Endothelial cell of umbilical vein (primary cell): ENCODE results near the gene CAPN5. TPM values are rescaled to one million over a fixed set of nuclear protein-coding genes. Genes with fewer than 3 reads are reported as not detected.

Source experiments
- BruUV-seq: library from RNA; stranded (reverse); fragments of 400-500 nt; replicated peaks from 2 replicates; lab custom pipeline; 2021; lab: Mats Ljungman, UMichigan
- CTCF ChIA-PET: fragments of 300-600, 350-600 bp; sonication (Branson Sonifier 250); formaldehyde crosslinking; loops from one replicate; lab custom pipeline; 2021; ENCODE audit warnings: antibody characterized with exemption, inconsistent platforms; lab: Charles Lee
- POLR2A ChIA-PET: fragments of 300-600, 350-600 bp; sonication (Branson Sonifier 250); formaldehyde crosslinking; loops from one replicate; lab custom pipeline; 2021; ENCODE audit warnings: antibody characterized with exemption, inconsistent platforms; lab: Charles Lee
- DNase-seq: peaks from one replicate; pipeline ENCODE4 v3.0.0-alpha.2; 2011; ENCODE audit warnings: low read depth, low spot score
- FAIRE-seq: peaks from 2 replicates; lab custom pipeline; 2011; peaks lifted over from hg19 to GRCh38; lab: Jason Lieb, UNC
- H2AFZ ChIP-seq: 2 replicates; pipeline ENCODE4 v1.6.0; 2012; ENCODE audit warnings: low read depth, low read length, control low read depth, inconsistent platforms
- H3K27ac ChIP-seq: 2 replicates; pipeline ENCODE4 v1.5.1; 2011; ENCODE audit warnings: low read depth, mild to moderate bottlenecking, control low read depth, low read length, moderate library complexity; ENCODE audit not compliant: insufficient read depth
- H3K27me3 ChIP-seq, 2 experiments: 2 replicates each; pipeline versions ENCODE4 v1.6.0 to v1.6.1; 2011; ENCODE audit warnings: low read length in 2 of 2, mixed read lengths in 1 of 2; ENCODE audit not compliant: control insufficient read depth in 2 of 2, insufficient read depth in 2 of 2
- H3K36me3 ChIP-seq, 2 experiments: 2 replicates in 1 of 2; 3 replicates in 1 of 2; pipeline ENCODE4 v1.5.1; 2011; ENCODE audit warnings: low read length in 2 of 2, mild to moderate bottlenecking in 1 of 2, moderate library complexity in 1 of 2; ENCODE audit not compliant: control insufficient read depth in 2 of 2, insufficient read depth in 2 of 2; ENCODE audit errors: extremely low read depth in 1 of 2
- H3K4me1 ChIP-seq: 3 replicates; pipeline ENCODE4 v1.5.1; 2011; ENCODE audit warnings: mild to moderate bottlenecking, low read length; ENCODE audit not compliant: control insufficient read depth, insufficient read depth; ENCODE audit errors: extremely low read depth
- H3K4me2 ChIP-seq: 2 replicates; pipeline ENCODE4 v1.6.1; 2011; ENCODE audit warnings: low read length, control low read depth, mixed read lengths; ENCODE audit not compliant: insufficient read depth
- H3K4me3 ChIP-seq, 3 experiments: fragments of 200-600 bp in 1 of 3; sonication (generic), shearing (Covaris generic) in 1 of 3; replicated peaks in 1 of 3; 2 replicates each; pipeline ENCODE4 v1.5.1; 2011 to 2016; ENCODE audit warnings: control low read depth in 3 of 3, low read length in 3 of 3, mild to moderate bottlenecking in 2 of 3, inconsistent platforms in 1 of 3, low read depth in 1 of 3, moderate library complexity in 1 of 3; ENCODE audit not compliant: insufficient read depth in 1 of 3
- H3K79me2 ChIP-seq: 2 replicates; pipeline ENCODE4 v1.6.0; 2012; ENCODE audit warnings: low read length, inconsistent platforms; ENCODE audit not compliant: control insufficient read depth, insufficient read depth
- H3K9ac ChIP-seq: replicated peaks from 2 replicates; pipeline ENCODE3; 2011; ENCODE audit warnings: low read length, control low read depth; ENCODE audit not compliant: insufficient read depth; ENCODE audit errors: extremely low read depth
- H3K9me1 ChIP-seq: replicated peaks from 3 replicates; pipeline ENCODE4 v1.6.0; 2011; ENCODE audit warnings: mild to moderate bottlenecking, low read length; ENCODE audit not compliant: control insufficient read depth, insufficient read depth; ENCODE audit errors: extremely low read depth
- H3K9me3 ChIP-seq: replicated peaks from 2 replicates; pipeline ENCODE4 v1.5.1; 2012; ENCODE audit warnings: low read length, inconsistent platforms; ENCODE audit not compliant: control insufficient read depth, insufficient read depth
- H4K20me1 ChIP-seq: replicated peaks from 2 replicates; pipeline ENCODE3; 2011; ENCODE audit warnings: mild to moderate bottlenecking, low read length; ENCODE audit not compliant: control insufficient read depth, insufficient read depth; ENCODE audit errors: extremely low read depth
- CTCF ChIP-seq, 2 donors: IDR thresholded peaks; 1 replicate in 1 of 2; 2 replicates in 1 of 2; pipeline ENCODE4 v1.5.1; 2011; ENCODE audit warnings: low read length in 2 of 2, mild to moderate bottlenecking in 2 of 2, moderate library complexity in 2 of 2, control low read depth in 1 of 2, inconsistent platforms in 1 of 2, low read depth in 1 of 2; ENCODE audit not compliant: insufficient read depth in 1 of 2; ENCODE audit errors: extremely low read depth in 1 of 2
- EZH2 ChIP-seq: IDR thresholded peaks from 2 replicates; pipeline ENCODE4 v1.6.1; 2012; ENCODE audit warnings: borderline replicate concordance, low read depth, mild to moderate bottlenecking, moderate library complexity, low read length, inconsistent platforms; ENCODE audit not compliant: severe bottlenecking
- FOS ChIP-seq: IDR thresholded peaks from 2 replicates; pipeline ENCODE4 v1.6.1; 2011; ENCODE audit warnings: mild to moderate bottlenecking, low read length, moderate library complexity, borderline replicate concordance; ENCODE audit not compliant: insufficient read depth
- GATA2 ChIP-seq: IDR thresholded peaks from 2 replicates; pipeline ENCODE4 v1.7.0; 2011; ENCODE audit warnings: low read depth, mild to moderate bottlenecking, moderate library complexity, mixed read lengths, low read length; ENCODE audit not compliant: insufficient read length, insufficient read depth
- JUN ChIP-seq: IDR thresholded peaks from 2 replicates; pipeline ENCODE4 v1.6.1; 2011; ENCODE audit warnings: borderline replicate concordance, low read depth; ENCODE audit not compliant: insufficient read length, insufficient read depth
- MAX ChIP-seq: IDR thresholded peaks from 2 replicates; pipeline ENCODE4 v1.6.1; 2011; ENCODE audit not compliant: insufficient read depth, insufficient read length
- MYC ChIP-seq: IDR thresholded peaks from one replicate; pipeline ENCODE4 v1.6.1; 2011; ENCODE audit warnings: mild to moderate bottlenecking, low read depth, low read length
- POLR2A ChIP-seq: IDR thresholded peaks from 2 replicates; pipeline ENCODE4 v1.6.1; 2012; ENCODE audit warnings: low read depth, mild to moderate bottlenecking, control low read depth, low read length
- POLR2AphosphoS5 ChIP-seq: IDR thresholded peaks from 2 replicates; pipeline ENCODE4 v1.6.1; 2012; ENCODE audit warnings: low read depth, mild to moderate bottlenecking, control low read depth, low read length, moderate library complexity; ENCODE audit not compliant: insufficient read depth
- dilution Hi-C: fragments of 300-500 bp; cut with MboI; formaldehyde crosslinking; loops from one replicate; pipeline ENCODE4 v1.15.0; 2019; ENCODE audit warnings: low sequenced_read_pairs; ENCODE audit not compliant: extremely low pct_ligation_motif_present
- intact Hi-C: fragments of 100-400 bp; cut with micrococcal nuclease; formaldehyde crosslinking; loops from one replicate; pipeline ENCODE4 v1.10.0; 2022
- polyA plus RNA-seq, 4 experiments: library from polyadenylated mRNA; depleted of rRNA in 3 of 4; stranded (reverse) in 3 of 4; unstranded in 1 of 4; fragments of >200 nt; gene quantifications; 2 replicates each; pipeline versions ENCODE4 v1.2.1 to v1.2.3, GENCODE V29; 2011 to 2012; ENCODE audit warnings: missing spikeins in 1 of 4
- total RNA-seq: library from RNA; stranded (reverse); gene quantifications from 2 replicates; pipeline ENCODE4 v1.2.3, GENCODE V29; 2021

Gene CAPN5
- total and polyA plus RNA-seq, 2 donors (not counting 3 experiments of a cell fraction or from before 2014, with no cell fraction given), result 15.0 to 17.0 TPM

- FAIRE-seq, result no peak
- H3K27ac ChIP-seq, result no peak overlapping the region
- CTCF ChIA-PET, result interaction anchor here (1.1 to 9.1 kb wide), 8 partner anchors 8 to 62 kb away, joined by 3 to 89 read pairs (median 5); partner anchors contain the start of gene MYO7A
Measured at GRCh38 chr11:77106759-77107158, 40.0 kb downstream of the CAPN5 start.

GRCh38 chr11:77107950-77108349, 41.2 kb downstream of the CAPN5 start:
- dilution Hi-C loops, result no loop called here
- BruUV-seq, result no TSS peak
- H3K27ac ChIP-seq, result no peak overlapping the region
- ChIA-PET CTCF (interaction anchor here (0.7 to 9.1 kb wide), 9 partner anchors 14 to 440 kb away, joined by 3 to 89 read pairs (median 5); partner anchors contain the start of gene MYO7A), POLR2A (no interaction called here)
- TF ChIP-seq POLR2AphosphoS5 (no peak), JUN (no peak), EZH2 (no peak), CTCF (IDR thresholded peaks at IDR 0.05; ENCODE audit: extremely low read depth in 1 of 2, insufficient read depth in 1 of 2, low read depth in 1 of 2, low read length in 2 of 2) (no peak), GATA2 (no peak), MYC (no peak), FOS (no peak), MAX (no peak), POLR2A (no peak)
- H3K4me1 ChIP-seq, result peaks cover 17% of the 10 kb centered on the region
- FAIRE-seq, result peak; percentile 8
- peak; percentile 60 for DNase-seq
- no peaks in the 10 kb centered on the region for H3K27me3 ChIP-seq
- intact Hi-C loops, result no loop called here
- H3K4me3 ChIP-seq, result no peak overlapping the region
- no peak overlapping the region for H3K9ac ChIP-seq
- H3K36me3 ChIP-seq, result no peaks in the 10 kb centered on the region
- no peak overlapping the region for H3K4me2 ChIP-seq
- H3K9me3 ChIP-seq, result no peaks in the 10 kb centered on the region
- H3K79me2 ChIP-seq, result no peaks in the 10 kb centered on the region
- H4K20me1 ChIP-seq, result no peaks in the 10 kb centered on the region
- no peaks in the 10 kb centered on the region for H3K9me1 ChIP-seq
- no peak overlapping the region for H2AFZ ChIP-seq

More at GRCh38 chr11:77106759-77107158, 40.0 kb downstream of the CAPN5 start:
- TF ChIP-seq MAX (no peak), POLR2A (no peak), EZH2 (no peak), JUN (no peak), POLR2AphosphoS5 (no peak), MYC (no peak)
- no peak overlapping the region for H3K9ac ChIP-seq
- H3K9me1 ChIP-seq, result no peaks in the 10 kb centered on the region
- intact Hi-C loops (no loop called here), dilution Hi-C loops (no loop called here)
- H3K36me3 ChIP-seq, result no peaks in the 10 kb centered on the region
- no peak overlapping the region for H3K4me3 ChIP-seq
- DNase-seq, result no peak
- POLR2A ChIA-PET, result no interaction called here
- BruUV-seq, result no TSS peak
- H3K4me1 ChIP-seq, result peaks cover 17% of the 10 kb centered on the region
- no peaks in the 10 kb centered on the region for H3K27me3 ChIP-seq
- H2AFZ ChIP-seq, result no peak overlapping the region
- H3K4me2 ChIP-seq, result no peak overlapping the region
- H3K9me3 ChIP-seq, result no peaks in the 10 kb centered on the region
- H4K20me1 ChIP-seq, result no peaks in the 10 kb centered on the region
- no peaks in the 10 kb centered on the region for H3K79me2 ChIP-seq
